Choroid plexus epithelial cell (primary cell): ENCODE results near the gene TUBAL3.

Experiments used
- DNase-seq: peaks from one replicate; pipeline ENCODE4 v3.0.0-alpha.2; 2010; ENCODE audit warnings: low read depth
- H3K4me3 ChIP-seq: 2 replicates; pipeline ENCODE4 v1.5.1; 2011; ENCODE audit warnings: low read depth, mild to moderate bottlenecking, control low read depth, low read length, moderate library complexity
- TF ChIP-seq, protein P1 (sequence below): conservative IDR thresholded peaks from 2 replicates; pipeline ENCODE4 v1.5.1; 2011; ENCODE audit warnings: low read depth, mild to moderate bottlenecking, control low read depth, inconsistent platforms, low read length, moderate library complexity

Gene TUBAL3

DNA sequence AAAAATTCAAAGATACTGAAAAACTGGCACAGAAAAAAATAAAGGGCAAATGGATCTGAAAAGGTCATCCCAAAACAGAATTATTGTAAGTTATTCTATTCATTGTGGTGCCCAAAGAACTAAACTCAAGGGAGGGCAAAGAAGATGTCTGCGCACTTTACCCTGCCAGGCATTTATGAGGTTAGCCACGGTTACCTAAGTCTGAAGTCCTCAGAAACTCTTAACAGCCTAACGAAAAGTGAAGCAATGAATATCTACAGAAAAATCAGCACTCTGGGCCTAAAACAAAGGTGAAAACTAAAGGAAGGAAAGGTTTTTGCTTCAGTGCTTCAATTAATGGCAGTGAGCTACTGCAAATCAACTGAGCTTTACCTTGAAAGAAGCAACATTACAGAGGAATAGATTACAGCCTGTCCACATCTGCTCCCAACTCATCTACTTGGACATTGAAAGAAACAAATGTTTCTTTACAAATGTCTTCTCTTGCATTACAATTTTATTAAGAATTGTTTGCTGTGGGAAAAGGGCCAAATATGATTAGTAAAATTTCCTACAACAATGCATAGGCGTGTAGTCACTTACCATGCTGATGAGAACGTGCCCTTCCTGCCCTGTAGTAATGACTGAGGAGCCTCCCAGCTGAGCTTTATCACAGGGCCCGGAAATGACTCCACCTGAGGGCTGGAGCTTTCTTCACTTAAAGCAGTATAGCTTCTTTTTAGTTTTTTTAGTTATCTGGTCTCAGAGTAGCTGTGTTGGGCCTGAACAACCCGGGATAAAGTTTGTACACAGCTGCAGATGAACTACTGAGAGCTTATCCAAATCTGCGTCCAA lies at the start of gene TUBAL3:
TUBAL3 (minus strand) TSS at position 621 of the 834 bp plus-strand sequence; CDS start at position 585, 36 bp downstream.
- TF ChIP-seq, protein P1, sequence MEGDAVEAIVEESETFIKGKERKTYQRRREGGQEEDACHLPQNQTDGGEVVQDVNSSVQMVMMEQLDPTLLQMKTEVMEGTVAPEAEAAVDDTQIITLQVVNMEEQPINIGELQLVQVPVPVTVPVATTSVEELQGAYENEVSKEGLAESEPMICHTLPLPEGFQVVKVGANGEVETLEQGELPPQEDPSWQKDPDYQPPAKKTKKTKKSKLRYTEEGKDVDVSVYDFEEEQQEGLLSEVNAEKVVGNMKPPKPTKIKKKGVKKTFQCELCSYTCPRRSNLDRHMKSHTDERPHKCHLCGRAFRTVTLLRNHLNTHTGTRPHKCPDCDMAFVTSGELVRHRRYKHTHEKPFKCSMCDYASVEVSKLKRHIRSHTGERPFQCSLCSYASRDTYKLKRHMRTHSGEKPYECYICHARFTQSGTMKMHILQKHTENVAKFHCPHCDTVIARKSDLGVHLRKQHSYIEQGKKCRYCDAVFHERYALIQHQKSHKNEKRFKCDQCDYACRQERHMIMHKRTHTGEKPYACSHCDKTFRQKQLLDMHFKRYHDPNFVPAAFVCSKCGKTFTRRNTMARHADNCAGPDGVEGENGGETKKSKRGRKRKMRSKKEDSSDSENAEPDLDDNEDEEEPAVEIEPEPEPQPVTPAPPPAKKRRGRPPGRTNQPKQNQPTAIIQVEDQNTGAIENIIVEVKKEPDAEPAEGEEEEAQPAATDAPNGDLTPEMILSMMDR: no peak
- DNase-seq: no peak
- no peak within 1 kb of the TSS for H3K4me3 ChIP-seq

DNA sequence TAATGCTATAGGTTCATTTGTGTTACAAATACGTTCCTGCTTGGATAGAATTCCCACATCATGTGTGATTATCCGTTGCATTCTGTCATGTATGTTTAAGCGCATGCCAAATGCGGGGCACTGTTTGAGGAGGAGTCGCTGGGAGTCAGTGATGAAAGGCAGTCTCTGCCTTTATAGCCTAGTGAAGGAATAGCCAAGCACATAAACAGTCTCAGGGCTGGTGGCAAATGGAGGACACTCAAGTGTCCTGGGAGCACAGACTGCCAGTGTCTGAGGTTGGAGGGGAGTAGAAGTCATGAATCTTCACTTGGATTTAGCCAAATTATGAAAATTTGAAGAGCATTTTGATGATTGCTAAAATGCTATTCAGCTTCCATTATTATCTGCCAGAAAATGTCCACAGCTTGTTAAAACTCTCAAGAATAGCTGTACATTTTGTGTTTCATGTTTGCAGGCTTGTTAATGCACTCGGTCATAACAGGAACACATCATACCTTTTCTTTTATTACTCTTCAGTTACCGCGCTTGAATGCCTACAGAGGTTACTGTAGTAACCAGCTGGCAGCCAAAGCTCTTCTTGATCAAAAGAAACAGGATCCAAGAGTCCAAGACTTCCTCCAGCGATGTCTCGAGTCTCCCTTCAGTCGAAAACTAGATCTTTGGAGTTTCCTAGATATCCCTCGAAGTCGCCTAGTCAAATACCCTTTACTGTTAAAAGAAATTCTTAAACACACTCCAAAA lies 49.3 kb upstream of the TUBAL3 start:
- no peak overlapping the region for H3K4me3 ChIP-seq
- TF ChIP-seq, protein P1: no peak
- no peak for DNase-seq

DNA sequence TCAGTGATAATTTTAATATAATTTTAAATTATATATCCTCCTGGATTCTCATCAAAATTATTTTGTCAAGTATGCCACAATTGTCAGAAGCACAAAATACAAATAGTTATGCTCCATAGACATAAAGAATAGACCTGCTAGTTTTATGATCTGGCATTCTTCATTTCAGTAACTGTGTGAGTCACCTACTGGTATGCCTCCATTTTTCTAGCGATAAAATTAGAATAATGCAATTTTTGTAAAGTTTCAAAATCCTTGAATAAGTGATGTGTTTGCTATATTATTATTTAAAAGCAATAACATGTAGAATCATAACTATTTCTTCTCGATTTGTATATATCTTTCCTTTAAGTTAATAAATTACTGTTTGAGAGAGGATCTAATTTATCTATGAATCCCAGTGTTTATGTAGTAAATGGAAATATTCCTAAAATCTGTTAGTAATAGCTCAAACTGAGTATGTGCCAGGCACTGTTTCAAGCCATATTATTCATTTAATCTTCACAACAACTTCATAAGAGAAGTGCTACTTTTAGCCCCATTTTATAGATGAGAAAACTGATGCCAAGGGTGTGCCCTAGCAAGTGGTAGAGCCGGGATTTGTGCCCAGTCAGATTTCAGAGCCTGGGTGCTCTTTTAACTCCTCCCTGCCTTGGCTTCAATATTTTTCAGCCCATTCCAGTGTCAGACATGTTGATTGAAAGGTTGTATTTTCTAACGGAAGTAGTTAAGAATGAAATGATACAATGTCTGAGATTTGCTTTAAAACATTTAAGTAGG lies 46.2 kb upstream of the TUBAL3 start:
- TF ChIP-seq, protein P1: no peak
- no peak overlapping the region for H3K4me3 ChIP-seq
- no peak for DNase-seq

DNA sequence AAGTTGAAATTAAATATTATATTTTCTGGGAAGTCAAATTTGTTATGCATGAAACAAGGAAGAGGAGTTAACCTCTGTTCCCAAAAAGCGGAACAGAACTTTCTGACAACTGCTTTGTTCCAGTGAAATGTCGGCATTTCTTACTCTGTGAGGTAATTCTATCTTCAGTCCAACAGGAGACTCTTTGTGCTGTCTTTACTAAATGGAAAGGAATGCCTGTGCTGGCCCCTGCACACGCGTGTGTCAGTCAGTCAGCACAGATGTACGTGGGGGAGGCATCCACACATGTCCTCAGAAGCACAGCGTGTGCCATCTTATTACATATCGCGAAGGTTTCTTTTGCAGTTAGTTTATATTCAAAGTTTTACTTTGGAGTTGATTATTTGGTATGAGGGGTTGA lies 45.2 kb upstream of the TUBAL3 start:
- peak; percentile 87 for DNase-seq
- TF ChIP-seq, protein P1: peak; percentile 46

DNA sequence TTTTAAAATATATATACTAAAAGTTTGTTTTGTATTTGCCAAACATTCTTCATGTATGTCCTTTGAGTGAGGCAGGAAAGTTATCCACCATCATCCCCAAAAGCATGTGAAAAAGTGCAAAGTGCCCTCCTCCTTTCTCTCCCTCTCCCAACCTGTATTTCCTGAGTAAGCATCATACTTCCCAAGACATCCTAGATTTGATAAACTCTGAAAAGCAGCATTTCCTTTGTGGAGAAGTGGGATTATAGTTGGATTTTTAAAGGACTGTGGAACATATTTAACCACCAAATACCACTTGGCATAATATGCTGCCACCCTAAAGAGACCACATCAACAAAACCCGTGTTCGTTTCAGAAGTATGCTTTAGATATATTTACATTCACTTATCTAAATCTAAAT lies 44.6 kb upstream of the TUBAL3 start:
- H3K4me3 ChIP-seq: no peak overlapping the region
- DNase-seq: no peak
- TF ChIP-seq, protein P1: no peak

More for the DNA sequence above, 45.2 kb upstream of the TUBAL3 start:
- peak overlapping the region; percentile 41 for H3K4me3 ChIP-seq

DNA sequence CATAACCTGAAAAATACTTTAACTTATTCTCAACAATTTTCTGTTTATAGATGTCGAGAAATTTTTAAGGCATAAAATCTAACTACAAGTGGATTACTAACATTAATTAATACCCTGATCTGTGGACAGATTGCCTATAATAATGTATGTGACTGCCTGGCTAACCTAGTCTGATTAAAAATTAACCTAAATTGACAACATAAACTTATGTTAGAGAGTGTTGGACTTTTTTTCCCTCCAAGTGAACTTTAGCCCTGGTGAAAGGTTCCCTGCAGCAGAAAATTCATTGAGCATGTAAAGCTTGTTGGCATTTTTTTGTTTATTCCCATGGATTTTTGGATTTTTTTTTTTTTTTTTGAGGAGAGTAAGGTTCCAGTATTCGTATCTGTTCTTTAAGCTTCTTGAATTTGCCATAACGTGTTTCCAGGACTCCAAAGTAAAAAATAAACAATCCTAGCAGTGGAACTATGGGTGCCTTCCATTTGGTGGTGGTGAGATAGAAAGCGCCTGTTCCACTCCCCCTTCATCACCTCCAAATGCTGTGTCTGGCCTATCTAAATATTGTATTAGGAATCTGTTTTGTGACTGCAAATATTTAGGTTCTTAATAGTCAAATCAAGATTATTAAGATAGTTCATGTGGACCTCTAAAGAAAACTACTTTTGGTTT lies 43.8 kb upstream of the TUBAL3 start:
- TF ChIP-seq, protein P1: no peak
- H3K4me3 ChIP-seq: no peak overlapping the region
- DNase-seq: no peak
